Psoas muscle (tissue), 8 donors: ENCODE measurements around the gene STK38. TPM values are rescaled to one million over a fixed set of nuclear protein-coding genes. Genes with fewer than 3 reads are reported as not detected.

Source experiments
- ATAC-seq, 4 donors: fragments of 200-7000 bp; cut with Tn5 transposase; one replicate each; pipeline ENCODE4 v1.9.1; 2020; ENCODE audit warnings: moderate library complexity in 3 of 4, mild to moderate bottlenecking in 2 of 4
- DNase-seq, 2 donors: peaks; one replicate each; pipeline ENCODE4 v3.0.0-alpha.2; 2020
- H3K27ac ChIP-seq: fragments of 200-600 bp; one replicate; pipeline ENCODE4 v1.8.0; 2022
- H3K27me3 ChIP-seq, 3 donors: fragments of 200-600 bp in 1 of 3; one replicate each; pipeline versions ENCODE4 v1.6.1 to v1.8.0; 2013 to 2022; ENCODE audit warnings: low read length in 2 of 3, mild to moderate bottlenecking in 2 of 3, moderate library complexity in 1 of 3; ENCODE audit not compliant: insufficient read depth in 3 of 3
- H3K36me3 ChIP-seq, 2 donors: fragments of 200-600 bp in 1 of 2; one replicate each; pipeline versions ENCODE4 v1.6.1 to v1.8.0; 2013 to 2022; ENCODE audit warnings: low read depth in 1 of 2, mild to moderate bottlenecking in 1 of 2, moderate library complexity in 1 of 2; ENCODE audit not compliant: insufficient read depth in 1 of 2
- H3K4me1 ChIP-seq: fragments of 200-600 bp; one replicate; pipeline ENCODE4 v1.8.0; 2022
- H3K4me3 ChIP-seq: fragments of 200-600 bp; one replicate; pipeline ENCODE4 v1.8.0; 2022; ENCODE audit warnings: mild to moderate bottlenecking
- H3K9me3 ChIP-seq: fragments of 200-600 bp; one replicate; pipeline ENCODE4 v1.8.0; 2022
- CTCF ChIP-seq: fragments of 200-600 bp; IDR thresholded peaks from one replicate; pipeline ENCODE4 v1.8.0; 2022; ENCODE audit warnings: antibody characterized with exemption
- WGBS, 3 donors: extraction: QIAGEN DNeasy Blood & Tissue Kit; methylation state at CpG; one replicate each; pipeline versions ENCODE4 v1.1.6 to v1.1.7; 2013; 5-methylcytosine and 5-hydroxymethylcytosine counted together
- intact Hi-C, 2 donors: fragments of 100-400 bp; cut with DNase I; formaldehyde crosslinking; loops; one replicate each; pipeline versions ENCODE4 v1.11.0 to v1.14.2; 2022
- polyA plus RNA-seq, 3 donors: library from polyadenylated mRNA; stranded (reverse); fragments of 200-250 nt; gene quantifications; one replicate each; pipeline ENCODE4 v1.2.3, GENCODE V29; 2013
- total RNA-seq, 4 donors: library from RNA; stranded (reverse); fragmentation: NEBNext Ultra II Directional in 2 of 4; extraction: Animal tissue kit (Norgen Biotek cat#: 25700) in 2 of 4; gene quantifications; one replicate each; pipeline versions ENCODE4 v1.2.1 to v1.2.4, GENCODE V29; 2021 to 2023
- donor health status: healthy with polysubstance abuse.
- donor health status: DM: no; HTN: no; CAD: no; lungs with moderate emphysema.
- donor health status: Bipolar disorder and iron deficiency.
- donor health status: healthy.
- donor health status: DM: yes; HTN: yes; CAD: no.
- donor health status: DM: no; HTN: no; CAD: no.
- donor health status: DM: no; HTN: no; CAD: no.
- donor health status: DM: yes; HTN: yes; CAD: no.

STK38 gene
- total and polyA plus RNA-seq, 7 donors: 7.7 to 18.9 (median 11.7) TPM

DNA sequence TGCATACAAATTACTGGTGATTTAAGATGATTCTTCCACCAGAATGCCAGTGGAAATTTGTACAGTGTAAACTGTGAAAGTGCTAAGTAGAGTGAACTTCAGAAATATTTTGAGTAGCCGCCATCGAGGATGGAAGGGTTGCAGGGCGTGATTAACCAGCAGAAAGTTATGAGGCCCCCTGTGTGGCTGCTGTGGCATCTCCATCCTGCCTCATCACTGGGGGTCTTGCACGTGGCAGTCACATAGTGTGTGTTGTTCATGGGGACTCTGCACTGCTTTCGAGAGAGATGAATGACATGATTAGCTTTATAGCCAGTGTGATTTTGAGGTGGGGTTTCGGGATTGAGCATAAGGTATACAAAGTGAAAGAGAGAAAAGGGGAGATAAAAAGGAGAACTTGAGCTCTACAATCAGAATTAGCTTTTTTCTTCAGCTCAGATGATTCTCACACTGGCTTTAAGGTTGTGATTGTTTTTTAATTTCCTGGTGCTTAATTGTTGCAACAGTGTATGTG lies 78.1 kb downstream of the STK38 start:
- no peak for ATAC-seq
- intact Hi-C loops: no loop called here
- no peak for DNase-seq
- Histone ChIP-seq H3K36me3 (peaks cover 6 to 41% of the 10 kb centered on the region in 2 donors), H3K4me3 (no peak overlapping the region), H3K4me1 (no peaks in the 10 kb centered on the region), H3K27ac (no peak overlapping the region), H3K9me3 (no peaks in the 10 kb centered on the region), H3K27me3 (no peaks in the 10 kb centered on the region)
- TF ChIP-seq CTCF: no peak
- 68 to 84% (median 83%) methylated on average over 6 of the region's 6 CpGs for WGBS, 3 donors

DNA sequence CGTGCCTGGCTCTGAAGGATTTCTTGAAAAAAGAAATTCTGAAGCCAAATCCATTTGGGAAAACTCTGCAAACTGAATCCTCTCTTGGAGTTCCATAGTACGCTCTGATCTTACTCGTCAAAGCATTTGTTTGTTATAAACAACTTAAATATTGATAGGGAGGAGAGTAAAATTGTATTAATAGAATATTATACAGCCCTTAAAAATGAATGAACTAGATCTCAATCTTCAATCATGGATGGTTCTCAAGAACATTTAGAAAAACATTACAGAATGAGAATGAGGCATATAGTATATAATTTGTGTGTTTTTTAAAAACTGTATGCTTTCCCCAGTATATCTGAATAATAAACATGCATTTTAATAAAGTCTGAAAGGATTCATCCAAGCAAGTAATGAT lies 79.7 kb downstream of the STK38 start:
- ATAC-seq: no peak
- DNase-seq: no peak
- intact Hi-C loops: no loop called here
- no peak for TF ChIP-seq CTCF
- Histone ChIP-seq H3K27ac (no peak overlapping the region), H3K4me3 (no peak overlapping the region), H3K9me3 (no peaks in the 10 kb centered on the region), H3K36me3 (peaks cover 6 to 28% of the 10 kb centered on the region in 2 donors), H3K27me3 (no peaks in the 10 kb centered on the region), H3K4me1 (no peaks in the 10 kb centered on the region)
- WGBS, 3 donors: 96 to 99% (median 98%) methylated on average over 3 of the region's 3 CpGs

DNA sequence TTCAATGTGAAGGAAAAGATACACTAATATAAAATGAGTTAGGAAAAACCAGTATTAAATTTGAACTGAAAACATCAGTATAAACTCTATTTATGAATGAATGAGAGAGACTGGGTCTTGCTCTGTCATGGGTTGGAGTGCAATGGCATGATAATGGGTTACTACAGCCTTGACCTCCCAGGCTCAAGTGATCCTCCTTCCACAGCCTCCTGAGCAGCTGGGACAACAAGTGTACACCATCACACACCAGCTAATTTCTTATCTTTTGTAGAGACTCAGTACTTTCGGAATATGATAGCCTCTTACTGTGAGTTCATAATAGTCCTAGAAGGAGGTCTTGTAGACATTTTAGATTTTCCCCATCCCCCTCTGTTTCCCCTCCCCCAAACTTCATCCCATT lies 83.0 kb downstream of the STK38 start:
- Histone ChIP-seq H3K27me3 (no peaks in the 10 kb centered on the region), H3K4me1 (peaks cover 26% of the 10 kb centered on the region), H3K9me3 (no peaks in the 10 kb centered on the region), H3K36me3 (no peaks in the 10 kb centered on the region), H3K27ac (no peak overlapping the region), H3K4me3 (no peak overlapping the region)
- intact Hi-C loops: no loop called here
- ATAC-seq (no peak), DNase-seq (no peak)
- WGBS, 3 donors: 100% methylated on average over 1 of the region's 1 CpG
- no peak for TF ChIP-seq CTCF

DNA sequence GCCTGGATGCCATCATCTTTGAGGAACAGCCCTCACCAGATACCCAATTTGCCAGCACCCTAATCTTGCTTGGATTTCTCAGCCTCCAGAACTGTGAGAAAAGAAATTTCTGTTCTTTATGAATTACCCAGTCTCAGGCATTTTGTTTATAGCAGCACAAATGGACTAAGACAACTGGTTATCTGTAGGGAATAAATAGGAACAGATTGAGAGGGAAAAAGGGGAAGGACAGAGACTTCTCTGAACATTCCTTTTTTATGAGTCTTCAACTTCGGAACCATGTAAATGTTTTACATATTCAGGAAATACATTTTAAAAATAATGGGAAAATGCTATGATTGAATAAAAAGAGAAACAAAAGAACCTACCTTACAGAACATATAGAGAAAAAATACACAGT lies 83.6 kb downstream of the STK38 start:
- WGBS, 3 donors: 69 to 91% (median 79%) methylated on average over 1 of the region's 1 CpG
- no peak for TF ChIP-seq CTCF
- H3K27ac ChIP-seq: no peak overlapping the region
- no peaks in the 10 kb centered on the region for H3K9me3 ChIP-seq
- no peaks in the 10 kb centered on the region for H3K27me3 ChIP-seq
- H3K4me3 ChIP-seq: no peak overlapping the region
- no peak for DNase-seq
- H3K36me3 ChIP-seq: no peaks in the 10 kb centered on the region
- H3K4me1 ChIP-seq: peaks cover 30% of the 10 kb centered on the region
- intact Hi-C loops: no loop called here
- ATAC-seq: no peak

GRCh38 chr6:36461646-36462045 lies 85.6 kb downstream of the STK38 start:
- ATAC-seq (no peak), DNase-seq (no peak)
- TF ChIP-seq CTCF: no peak
- H3K4me1 ChIP-seq: peaks cover 30% of the 10 kb centered on the region
- no peaks in the 10 kb centered on the region for H3K27me3 ChIP-seq
- H3K9me3 ChIP-seq: no peaks in the 10 kb centered on the region
- intact Hi-C loops: no loop called here
- 58 to 64% (median 61%) methylated on average over 3 of the region's 3 CpGs for whole genome bisulfite sequencing, 3 donors
- H3K4me3 ChIP-seq: no peak overlapping the region
- no peak overlapping the region for H3K27ac ChIP-seq
- no peaks in the 10 kb centered on the region for H3K36me3 ChIP-seq
